Caki2 (cell line): Measurements from ENCODE around the gene VASN. TPM values are rescaled to one million over a fixed set of nuclear protein-coding genes. Genes with fewer than 3 reads are reported as not detected.

Source experiments
- DNase-seq: peaks from one replicate; pipeline ENCODE4 v3.0.0-alpha.2; 2015; ENCODE audit warnings: low read depth
- in situ Hi-C: cut with HindIII; loops from 2 replicates; pipeline ENCODE4 v1.10.0; 2016; ENCODE audit warnings: low sequenced_read_pairs, low pct_unique_long_range_greater_than_20kb, mixed read lengths
- total RNA-seq: library from RNA; depleted of rRNA; stranded (reverse); fragments of >200 nt; shearing (Covaris generic); gene quantifications from 2 replicates; pipeline ENCODE4 v1.2.3, GENCODE V29; 2014; ENCODE audit warnings: low replicate concordance

VASN gene
- total RNA-seq, 1 experiment from 2014 or later, result 5.5 TPM

GRCh38 chr16:4378999-4379690, 7.5 kb downstream of the VASN start:
- in situ Hi-C loops, result no loop called here
- no peak for DNase-seq

DNA sequence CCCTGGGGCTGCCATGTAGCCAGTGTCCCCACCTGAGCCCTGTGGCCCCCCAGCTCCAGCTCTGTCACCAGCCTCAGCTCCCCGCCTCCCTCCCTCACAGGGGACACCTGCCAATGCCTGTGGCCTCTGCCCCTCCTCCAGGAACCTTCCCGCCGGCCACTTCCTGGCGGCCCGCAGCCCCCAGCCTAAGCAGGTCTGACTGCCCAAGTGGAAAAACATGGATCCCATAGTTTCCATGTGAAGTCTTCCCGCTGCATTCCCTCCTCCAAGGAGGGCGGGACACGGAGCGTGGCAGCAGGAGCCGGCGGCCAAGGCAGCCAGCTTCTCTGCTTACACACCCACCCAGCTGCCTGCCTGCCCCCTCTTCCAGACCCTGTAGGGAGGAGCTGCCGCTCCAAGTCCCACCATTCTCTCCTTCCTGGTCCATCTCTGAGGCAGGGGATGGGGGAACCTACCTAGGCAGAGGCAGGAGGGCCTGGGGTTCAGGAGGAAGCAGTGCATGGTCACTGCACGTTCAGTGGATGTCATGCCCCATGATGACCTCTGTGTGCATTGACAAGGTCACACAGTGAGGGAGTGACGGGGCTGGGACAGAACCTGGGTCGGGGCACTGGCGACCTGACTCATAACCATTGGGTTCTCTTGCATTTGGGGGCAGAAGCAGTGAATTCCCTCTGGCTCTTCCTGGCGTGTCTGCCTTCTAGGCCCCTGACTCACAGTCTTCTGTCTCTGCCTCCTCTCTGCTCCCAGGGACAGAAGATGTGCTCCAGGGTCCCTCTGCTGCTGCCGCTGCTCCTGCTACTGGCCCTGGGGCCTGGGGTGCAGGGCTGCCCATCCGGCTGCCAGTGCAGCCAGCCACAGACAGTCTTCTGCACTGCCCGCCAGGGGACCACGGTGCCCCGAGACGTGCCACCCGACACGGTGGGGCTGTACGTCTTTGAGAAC, 8.7 kb downstream of the VASN start:
- in situ Hi-C loops, result no loop called here
- DNase-seq, result no peak

GRCh38 chr16:4381072-4381934, 9.7 kb downstream of the VASN start:
- no peak for DNase-seq
- in situ Hi-C loops, result no loop called here

GRCh38 chr16:4381935-4382794, 10.5 kb downstream of the VASN start:
- in situ Hi-C loops, result no loop called here
- no peak for DNase-seq

GRCh38 chr16:4382795-4383357, 11.2 kb downstream of the VASN start:
- DNase-seq, result no peak
- in situ Hi-C loops, result no loop called here

DNA sequence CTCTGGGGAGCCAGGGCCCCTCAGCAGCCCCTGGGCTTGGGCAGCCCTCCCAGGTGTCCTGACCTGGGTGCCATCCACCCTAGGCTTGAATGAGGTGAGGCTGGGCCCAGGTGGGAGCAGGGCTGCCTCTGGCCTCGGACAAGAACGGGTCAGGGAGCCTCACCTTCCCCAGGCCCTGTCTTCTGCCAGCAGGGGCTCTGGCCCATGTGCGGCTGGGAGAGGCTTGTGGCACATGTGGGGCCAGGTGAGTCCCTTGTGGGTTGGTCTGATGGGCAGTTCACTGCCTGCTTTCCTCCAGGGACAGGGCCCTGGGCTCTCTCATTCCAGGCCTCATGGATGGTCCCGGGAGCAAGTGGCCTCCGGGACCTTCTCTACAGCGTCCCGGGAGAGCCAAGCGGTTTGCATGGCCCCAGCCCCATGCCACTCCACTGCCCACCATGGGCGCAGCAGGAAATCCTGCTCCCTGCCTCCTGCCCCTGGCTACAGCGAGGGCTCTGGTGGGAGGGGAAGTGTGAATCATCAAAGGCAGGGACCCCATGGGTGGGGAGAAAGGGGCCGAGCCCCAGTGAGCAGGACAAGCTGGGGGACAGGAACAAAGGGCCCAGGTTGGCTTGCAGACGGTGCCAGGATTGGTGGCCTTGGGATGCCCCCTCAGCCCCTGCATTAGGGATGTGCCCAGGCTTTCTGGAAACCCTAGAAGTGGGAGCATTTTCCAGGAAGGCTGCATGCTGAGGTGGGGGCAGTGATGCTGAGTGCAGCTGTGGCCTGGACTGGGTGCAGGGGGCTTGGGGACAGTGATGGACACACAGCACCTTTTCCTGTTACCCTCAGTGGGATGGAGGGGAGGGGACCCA, 12.2 kb downstream of the VASN start:
- no peak for DNase-seq
- in situ Hi-C loops, result no loop called here

- no peak for DNase-seq
- in situ Hi-C loops, result no loop called here
Observed at GRCh38 chr16:4384509-4384942, 12.9 kb downstream of the VASN start.

GRCh38 chr16:4385066-4385788, 13.6 kb downstream of the VASN start:
- in situ Hi-C loops, result no loop called here
- DNase-seq, result no peak

DNA sequence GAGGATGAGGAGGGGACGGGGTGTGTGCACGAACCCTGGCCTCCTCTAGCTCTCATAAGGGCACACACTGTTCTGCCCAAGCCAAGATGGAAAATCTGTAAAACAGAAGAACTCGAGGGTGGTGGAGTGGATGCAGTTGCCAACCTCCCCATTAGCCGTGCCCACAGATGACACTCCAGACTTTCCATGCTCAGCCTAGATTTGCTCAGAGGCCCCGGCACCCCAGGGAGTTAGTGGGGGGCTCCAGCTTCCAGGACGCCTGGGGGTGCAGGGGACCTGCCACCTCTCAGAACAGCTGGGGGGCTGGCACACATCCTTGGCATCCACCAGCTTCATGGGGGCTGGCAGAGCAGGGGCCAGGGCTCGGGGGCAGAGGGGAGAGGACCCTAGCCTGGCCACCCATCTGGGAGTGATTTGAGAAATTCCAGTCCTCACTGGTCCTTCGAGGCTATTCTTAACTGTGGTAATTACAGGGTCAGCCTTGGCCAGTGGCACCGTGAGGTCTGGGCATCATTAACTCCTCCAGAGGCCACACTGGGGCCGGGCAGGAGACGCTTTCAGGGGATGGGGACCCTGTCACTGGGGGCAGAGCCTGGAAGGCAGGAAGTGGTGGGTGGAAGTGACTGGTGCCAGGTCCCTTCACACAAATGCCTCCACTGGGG, 14.3 kb downstream of the VASN start:
- no peak for DNase-seq
- in situ Hi-C loops, result no loop called here

GRCh38 chr16:4386451-4386805, 14.8 kb downstream of the VASN start:
- no peak for DNase-seq
- in situ Hi-C loops, result no loop called here

DNA sequence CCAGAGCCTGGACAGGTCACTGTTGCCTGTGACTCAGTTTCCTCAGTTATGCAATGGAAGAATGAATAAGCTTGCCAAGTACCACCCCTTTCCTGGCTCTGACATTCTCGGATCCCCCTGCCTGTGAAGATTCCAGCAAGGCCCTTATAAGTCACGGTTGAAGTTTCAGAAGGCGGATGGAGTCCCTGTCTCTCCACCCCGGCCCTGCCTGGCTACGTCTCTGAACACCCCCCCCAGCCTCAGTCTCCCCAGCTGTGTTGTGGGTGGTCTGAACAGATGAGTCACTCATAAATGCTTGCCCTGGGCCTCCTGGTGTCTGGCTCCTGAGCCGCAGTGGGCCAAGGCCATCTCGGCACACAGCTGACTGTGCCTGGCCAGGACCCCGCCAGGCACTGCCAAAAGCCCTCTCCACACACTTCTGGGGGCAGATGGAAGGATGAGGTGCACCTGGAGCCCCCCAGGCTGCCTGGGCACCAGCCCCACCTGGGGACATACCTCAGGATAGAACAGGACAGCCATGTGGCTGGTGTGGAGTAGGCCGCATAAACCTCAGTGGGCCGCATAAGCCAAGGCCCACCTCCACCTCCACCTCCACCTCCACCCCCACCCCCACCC, 15.4 kb downstream of the VASN start:
- in situ Hi-C loops, result no loop called here
- DNase-seq, result no peak

DNA sequence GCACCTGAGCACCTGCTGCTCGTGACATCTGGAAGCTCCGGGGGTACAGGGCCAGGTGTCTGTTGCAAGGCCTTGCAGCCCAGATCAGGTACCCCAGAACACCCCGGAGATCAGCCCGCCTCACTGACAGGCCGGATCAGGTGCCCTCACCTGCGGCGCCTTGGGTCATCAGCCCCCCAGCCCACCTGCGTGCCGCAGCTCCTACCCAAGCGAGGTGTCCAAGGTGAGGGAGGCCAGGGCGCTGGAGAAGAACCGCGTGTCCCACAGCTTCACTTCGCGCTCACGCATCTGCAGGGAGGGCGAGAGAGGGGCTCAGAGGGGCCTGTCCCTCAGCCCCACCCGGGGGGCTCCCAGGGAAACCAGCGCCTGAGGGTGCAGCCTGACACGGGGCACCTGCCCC, 16.1 kb downstream of the VASN start:
- DNase-seq, result no peak
- in situ Hi-C loops, result no loop called here

DNA sequence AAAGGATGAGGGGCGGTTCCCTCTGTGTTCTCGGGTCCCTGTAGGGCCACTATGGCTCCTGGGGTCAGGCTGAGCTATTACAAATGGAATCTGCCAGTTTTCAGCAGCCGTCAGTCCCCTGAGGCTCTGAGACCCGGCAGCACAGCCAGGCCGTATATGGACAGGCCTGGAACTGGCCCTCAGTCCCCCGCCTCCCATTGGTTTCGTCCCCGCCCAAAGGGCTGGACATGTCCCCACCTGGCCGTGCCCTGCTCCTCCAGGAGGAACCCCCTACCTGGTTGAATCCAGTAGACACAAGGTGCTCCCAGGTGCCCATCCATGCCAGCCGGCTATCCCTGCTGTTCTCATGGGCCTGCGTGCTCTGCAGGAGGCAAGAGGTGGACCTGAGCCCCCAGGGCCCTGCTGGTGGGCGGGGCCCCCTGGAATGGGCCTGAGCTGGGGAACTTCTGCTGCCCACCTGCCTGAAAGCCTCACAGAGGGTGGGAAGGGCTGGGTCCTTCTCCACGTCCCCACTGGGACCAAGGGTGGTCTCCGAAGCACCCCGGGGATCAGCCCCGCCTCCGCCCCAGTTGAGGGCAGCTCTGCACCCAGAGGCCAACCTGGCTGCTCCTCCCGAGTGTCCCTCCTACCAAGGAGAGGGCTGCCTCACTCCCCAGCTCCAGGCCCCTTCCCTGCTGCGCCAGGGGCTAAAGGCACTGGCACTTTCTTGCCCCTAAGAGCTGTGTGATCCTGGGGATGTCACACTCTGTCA, 16.8 kb downstream of the VASN start:
- in situ Hi-C loops, result no loop called here
- DNase-seq, result no peak

DNA sequence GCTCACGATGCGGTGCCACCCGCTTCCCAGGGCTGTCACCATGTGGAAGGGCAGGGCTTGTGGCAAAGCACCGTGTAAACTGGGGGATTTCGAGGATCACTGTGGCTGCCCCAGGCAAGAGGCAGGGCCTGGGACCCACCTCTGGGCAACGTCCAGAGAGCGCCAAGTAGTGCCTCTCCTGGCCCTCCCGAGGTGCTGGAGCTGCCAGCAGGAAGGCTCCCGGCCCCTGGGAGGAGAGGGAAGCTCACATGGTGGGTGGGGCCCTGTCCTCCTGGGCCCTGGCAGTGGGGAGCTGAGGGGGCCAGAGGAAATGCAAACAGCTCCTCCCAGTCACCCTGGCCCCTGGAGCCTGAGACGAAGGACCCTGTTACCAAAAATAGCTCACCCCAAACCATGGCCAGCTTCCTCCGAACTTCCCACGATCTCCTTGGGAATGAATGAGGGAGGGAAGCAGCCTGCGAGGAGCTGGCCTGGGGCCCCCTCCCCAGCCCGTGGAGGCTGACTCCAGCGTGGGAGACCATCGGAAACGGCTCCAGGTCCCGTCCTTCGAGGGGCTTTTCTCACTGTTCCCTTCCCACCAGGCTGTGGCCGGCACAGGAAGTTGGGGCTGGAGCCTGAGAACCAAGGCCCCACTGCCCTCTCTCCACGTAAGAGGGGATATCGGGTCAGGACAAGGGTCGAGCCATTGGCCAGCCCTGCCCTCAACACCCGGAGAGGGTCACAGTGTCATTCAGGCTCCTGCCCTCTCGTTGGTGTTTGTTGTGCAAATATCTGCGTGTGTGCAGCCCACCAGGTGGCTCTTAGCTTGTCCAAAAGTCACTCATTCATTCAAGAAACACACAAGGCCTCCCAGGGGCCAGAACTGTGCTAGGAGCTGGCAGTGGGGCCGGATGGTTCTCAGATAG, 17.7 kb downstream of the VASN start:
- DNase-seq, result no peak
- in situ Hi-C loops, result no loop called here
